DMS53 treated with DMSO at 0.1 percent for 48 hours (cell line): ENCODE data around the gene CCDC121.
"Not testable (repeated sequence)": the region's sequence is repeated elsewhere in the genome, so short reads cannot be mapped to it uniquely, and the experiment has no call there.

Experiments
- DNase-seq: peaks from one replicate; lab custom pipeline; 2025; ENCODE audit not compliant: unreplicated experiment; lab: John Stamatoyannopoulos, UW

CCDC121 gene

DNA sequence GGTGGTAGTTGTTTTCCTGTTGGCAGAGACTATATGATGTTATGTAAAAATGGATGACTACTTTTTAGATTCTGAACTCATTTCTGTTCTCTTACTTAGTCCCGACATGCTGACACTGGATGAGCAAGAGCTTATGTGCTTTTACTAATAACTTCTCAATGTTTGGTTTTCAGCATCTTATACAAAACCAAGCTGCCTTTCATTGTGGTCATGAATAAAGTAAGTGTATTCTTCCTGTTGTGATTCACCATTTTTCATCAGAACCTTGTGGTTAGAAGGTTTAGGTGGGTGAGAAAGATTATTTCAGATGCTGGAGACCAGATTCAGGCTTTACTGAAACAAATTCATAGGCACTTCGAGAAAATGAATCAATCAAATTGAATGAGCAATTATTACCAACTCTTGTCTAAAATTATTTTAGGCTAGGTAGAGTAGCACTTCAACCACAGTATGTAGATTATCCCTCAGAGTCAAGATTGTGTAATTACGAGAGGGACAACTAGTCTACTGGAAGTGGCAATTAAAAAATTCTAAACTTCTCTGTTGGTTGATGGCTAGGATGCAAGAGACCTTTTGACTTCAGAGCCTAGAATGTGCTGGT lies 9.3 kb upstream of the CCDC121 start:
- no peak for DNase-seq

DNA sequence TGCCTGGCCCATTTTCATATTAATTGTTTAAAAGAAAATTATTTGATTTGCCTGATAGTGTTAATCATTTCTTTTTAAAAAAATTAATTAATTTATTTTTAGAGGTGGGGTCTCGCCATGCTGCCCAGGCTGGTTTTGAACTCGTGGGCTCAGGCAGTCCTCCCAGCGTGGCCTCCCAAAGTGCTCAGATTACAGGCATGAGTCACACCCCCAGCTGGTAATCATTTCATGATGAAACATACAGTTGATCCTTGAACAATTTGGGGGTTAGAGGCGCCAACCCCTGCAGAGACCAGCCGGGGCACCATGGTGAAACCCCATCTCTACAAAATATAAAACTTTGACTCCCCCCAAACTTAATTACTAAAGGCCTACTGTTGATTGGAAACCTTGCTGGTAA lies 8.0 kb upstream of the CCDC121 start:
- no peak for DNase-seq

DNA sequence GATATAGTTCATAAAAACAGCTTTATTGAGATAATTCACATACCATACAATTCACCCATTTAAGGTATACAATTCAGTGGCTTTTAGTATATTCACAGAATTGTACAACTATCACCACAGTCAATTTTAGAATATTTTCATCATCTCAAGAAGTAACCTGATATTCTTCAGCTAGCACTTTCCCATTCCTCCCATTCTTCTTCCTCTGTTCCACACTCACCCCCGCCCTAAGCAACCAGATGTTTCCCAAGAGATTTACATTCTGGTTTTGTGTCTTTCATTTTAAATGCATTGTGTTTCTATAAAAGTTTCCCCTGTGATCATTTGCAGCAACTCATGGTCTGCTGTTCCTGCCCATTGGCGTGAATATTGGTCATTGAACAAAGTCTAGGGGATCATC lies 5.5 kb upstream of the CCDC121 start:
- DNase-seq = no peak

DNA sequence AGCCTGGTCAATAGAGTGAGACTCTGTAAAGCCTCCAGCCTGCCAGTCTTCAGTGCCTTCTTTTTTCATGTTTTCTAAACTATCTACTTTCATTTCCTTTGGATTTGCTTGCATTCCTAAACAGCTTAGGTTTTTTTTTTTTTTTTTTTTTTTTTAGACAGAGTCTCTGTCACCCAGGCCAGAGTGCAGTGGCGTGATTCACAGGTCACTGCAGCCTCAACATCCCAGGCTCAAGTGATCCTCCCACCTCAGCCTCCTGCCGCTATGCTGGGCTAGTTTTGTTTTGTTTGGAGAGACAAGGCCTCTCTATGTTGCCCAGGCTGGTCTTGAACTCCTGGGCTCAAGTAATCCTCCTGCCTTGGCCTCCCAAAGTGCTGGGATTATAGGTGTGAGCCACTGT lies 1.4 kb upstream of the CCDC121 start:
- DNase-seq = not testable (repeated sequence)

DNA sequence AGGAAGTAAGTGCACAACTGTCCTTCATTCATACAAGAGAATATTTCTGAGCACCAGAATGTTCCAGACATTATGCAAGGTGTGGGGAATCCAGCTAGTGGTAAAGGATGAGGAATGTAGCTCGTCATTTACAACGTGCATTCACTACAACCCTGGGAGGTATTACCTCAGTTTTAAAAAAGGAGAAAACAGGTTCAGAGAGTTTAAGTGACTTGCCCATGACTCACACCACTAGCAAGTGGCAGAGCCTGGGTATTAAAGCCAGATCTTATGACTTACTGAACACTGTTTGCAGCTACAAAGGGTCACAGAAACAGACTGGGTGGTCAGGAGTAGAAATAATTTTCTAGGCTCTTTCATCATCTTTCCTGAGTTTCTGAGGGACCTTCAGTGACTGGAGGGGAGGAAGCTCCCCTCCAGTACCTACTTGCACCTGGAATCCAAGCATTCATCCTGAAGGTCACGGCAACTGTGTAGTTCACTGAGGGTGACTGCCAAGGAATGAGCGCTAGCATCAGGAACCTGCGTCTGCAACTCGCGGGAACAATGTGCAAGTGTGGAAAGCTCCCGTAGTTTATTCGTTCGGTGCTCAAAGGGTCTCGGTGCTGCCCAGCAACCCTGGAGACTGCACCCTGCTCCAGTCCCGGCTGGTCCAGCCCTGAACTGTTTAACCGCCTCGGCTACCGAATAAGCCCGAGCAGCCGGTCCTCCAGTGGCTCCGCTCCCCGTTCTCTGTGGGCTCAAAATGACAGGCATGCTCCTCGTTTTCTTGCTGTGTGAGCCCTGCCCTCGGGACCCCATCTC lies 647 bp downstream of the CCDC121 start:
- DNase-seq = no peak

DNA sequence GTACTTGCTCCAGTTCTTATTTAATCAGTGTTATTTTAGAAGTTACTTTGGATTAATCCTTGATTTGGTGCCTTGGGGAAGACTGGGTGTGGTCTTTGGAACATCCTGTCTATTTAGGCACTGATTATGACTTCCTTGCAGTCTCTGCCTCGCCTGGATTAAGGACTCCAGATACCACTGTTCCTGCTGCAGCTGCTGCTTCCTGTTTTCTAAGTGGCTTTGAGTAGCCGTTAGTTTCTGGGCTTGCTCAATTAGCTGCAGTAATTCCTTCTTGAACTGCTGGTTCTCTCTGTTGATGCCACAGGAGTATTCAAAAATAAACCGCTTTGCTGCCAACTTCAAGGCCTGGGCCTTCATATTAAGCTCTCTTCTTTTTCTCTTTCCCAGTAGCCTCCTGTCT lies 1.9 kb downstream of the CCDC121 start:
- not testable (repeated sequence) for DNase-seq

DNA sequence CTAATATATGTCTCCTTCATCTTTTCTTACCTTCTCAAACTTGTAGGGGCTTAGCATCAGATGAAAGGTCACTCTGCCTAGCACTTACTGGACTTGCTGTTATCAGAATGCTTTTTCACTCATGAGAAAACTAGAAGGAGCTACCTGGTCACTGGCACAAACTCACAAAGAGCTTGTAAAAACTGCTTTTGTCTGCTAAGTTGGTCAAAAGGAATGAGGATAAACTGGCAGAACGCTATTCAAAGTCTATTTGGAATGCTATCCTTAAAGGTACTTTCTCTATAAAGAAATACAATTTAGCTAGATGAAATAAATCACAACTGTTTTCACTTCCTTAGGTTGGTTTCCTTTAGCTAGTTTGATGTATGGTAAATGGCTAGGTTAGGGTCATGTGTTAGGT lies 2.5 kb downstream of the CCDC121 start:
- DNase-seq = not testable (repeated sequence)

DNA sequence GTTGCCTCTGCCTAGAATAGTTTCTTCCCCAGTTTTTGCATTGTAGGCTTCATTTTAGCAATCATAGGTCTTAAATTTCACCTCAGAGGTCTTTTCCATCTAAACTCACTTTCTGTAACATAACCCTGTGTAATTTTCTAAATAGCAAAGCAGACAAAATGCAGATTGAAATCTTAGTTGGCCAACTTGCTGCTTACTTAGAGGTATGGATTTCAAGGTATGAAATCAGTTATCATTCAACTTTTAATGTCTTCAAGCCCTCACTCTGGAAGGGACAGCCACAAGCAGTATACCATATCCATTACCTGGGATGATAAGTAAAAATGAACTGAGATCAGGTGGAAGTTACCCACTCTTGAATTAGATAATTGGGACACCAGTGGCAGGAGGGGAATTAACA lies 3.9 kb downstream of the CCDC121 start:
- DNase-seq = no peak

DNA sequence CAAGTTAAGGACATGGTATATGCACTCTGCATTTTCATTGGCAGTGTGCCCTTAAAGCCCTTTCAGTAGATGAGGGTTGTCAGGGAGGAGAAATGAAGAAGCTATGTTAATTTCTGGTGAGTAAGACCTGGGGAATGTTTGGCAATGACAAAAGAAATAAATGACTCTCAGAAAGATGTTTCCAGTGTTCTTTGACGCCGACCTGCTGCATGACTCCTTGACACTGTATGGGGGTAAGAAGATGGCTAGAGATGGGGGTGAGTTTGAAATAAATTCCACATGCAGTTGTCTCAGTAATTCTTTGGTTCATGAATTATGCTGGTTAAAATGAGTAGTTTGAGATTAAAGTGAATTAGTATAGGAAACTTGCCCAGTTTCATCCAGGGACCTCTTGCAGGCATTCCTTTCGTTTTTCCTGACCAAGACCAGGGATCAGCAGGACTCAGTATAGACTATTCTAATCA lies 5.9 kb downstream of the CCDC121 start:
- no peak for DNase-seq

DNA sequence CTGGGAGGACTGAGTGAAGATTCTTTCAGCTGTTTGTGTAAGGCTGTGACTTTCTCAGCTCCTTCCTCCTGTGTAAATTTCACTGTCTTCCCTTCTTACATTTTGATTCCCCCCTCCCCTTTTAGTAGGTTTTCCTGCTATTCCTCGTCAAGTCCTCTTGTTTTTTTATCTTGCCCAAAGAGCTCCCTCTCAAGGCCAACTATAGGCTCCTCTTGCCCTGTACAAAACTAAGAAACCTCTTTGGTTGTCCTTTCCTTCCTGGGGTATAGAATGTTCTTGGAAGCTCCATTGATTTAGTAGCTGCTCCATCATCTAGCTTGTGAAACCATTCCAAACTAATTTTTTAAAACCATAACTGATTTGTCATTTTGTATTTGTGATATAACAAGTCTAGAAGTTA lies 7.3 kb downstream of the CCDC121 start:
- no peak for DNase-seq

DNA sequence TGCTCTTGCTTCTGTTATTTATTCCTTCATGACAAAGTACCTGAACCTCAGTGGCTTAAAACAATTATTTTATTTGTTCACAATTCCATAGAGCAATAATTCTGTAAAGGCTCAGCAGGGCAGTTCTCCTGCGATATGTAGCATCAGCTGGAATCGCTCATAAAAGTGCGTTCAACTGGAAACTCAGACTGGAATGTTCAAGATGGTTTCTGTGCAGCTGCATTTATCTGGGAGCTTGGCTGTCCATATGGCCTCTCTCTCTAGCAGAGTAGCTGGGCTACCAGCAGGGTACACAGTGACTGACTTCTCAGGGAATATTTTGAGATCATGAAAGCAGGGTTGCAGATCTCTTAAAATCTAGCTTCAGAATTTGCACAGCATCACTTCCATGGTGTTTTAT lies 13.5 kb downstream of the CCDC121 start:
- DNase-seq = no peak

DNA sequence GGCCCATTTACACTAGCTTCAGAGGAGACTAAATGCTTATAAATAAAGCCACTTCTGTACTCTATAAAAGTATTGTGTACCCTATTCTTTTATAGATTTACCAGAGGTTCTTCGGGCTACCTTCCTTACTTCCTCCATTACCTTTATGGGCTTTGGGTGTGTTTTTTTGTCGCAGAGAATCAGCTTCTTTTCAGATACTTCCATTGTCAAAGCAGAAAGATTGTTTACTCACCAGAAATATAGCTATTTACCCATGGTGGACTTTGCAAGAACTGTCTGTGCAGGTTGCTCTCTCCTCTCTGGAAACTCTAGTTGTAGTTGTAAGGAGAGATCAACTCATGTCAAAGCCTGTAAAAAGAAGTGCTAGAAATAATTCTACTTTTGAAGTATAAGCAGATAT lies 14.8 kb downstream of the CCDC121 start:
- DNase-seq = no peak

DNA sequence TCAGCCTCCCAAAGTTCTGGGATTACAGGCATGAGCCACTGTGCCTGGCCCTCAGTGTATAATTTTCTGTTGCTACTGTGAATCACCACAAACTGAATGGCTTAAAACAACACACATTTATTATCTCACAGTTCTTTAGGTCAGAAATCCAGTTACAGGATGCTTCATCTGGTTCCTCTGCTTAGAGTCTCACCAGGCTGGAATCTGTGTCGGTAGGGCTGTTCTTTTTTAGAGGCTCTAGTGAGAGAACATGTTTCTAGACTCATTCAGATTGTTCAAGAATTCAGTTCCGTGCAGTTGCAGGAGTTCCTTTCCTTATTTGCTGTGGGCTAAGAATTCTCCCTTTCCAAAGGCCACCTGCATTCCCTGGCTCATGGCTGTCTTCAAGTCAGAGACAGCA lies 22.2 kb downstream of the CCDC121 start:
- DNase-seq = no peak

DNA sequence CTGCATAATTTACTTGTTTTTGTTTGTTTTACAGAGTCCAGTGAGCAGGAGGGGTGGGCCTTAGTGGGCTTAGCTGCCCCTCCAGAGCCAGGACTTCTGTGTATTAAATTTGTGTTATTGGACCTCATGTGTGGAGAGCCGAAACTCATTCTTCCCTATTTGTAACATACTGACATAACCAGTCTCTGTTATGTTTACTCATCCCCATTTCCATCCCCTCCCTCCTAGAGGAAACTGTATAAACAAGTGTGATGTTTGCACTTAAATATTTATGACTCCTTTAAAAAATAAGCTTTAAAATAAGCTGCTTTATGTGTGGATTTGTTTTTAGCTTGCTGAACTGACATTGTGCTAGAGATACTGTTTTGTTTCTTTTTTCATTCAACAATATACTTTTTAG lies 32.2 kb downstream of the CCDC121 start:
- no peak for DNase-seq

DNA sequence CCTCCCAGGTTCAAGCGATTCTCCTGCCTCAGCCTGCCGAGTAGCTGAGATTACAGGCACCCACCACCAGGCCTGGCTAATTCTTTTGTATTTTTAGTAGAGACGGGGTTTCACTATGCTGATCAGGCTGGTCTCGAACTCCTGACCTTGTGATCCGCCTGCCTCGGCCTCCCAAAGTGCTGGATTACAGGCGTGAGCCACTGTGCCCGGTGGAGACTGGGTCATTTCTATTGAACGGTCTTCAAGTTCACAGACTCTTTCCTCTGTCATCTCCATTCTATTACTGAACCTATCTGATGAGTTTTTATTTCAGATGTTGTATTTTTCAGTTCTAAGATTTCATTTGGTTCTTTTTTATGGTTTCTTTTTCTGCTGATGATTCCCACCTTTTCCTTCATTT lies 33.4 kb downstream of the CCDC121 start:
- DNase-seq = not testable (repeated sequence)

DNA sequence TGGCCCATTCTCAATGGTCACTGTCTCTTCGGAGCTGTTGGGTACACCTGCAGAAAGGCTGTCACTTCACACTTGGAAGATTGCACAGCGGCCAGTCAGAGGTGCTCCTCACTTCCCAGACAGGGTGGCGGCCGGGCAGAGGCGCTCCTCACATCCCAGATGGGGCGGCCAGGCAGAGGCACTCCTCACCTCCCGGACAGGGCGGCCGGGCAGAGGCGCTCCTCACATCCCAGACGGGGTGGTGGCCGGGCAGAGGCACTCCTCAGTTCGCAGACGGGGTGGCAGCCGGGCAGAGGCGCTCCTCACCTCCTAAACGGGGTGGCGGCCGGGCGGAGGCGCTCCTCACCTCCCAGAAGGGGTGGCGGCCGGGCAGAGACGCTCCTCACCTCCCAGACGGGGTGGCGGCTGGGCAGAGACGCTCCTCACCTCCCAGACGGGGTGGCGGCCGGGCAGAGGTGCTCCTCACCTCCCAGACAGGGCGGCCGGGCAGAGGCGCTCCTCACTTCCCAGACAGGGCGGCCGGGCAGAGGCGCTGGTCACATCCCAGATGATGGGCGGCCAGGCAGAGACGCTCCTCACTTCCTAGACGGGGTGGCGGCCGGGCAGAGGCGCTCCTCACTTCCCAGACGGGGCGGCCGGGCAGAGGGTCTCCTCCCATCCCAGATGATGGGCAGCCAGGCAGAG lies 34.6 kb downstream of the CCDC121 start:
- not testable (repeated sequence) for DNase-seq

DNA sequence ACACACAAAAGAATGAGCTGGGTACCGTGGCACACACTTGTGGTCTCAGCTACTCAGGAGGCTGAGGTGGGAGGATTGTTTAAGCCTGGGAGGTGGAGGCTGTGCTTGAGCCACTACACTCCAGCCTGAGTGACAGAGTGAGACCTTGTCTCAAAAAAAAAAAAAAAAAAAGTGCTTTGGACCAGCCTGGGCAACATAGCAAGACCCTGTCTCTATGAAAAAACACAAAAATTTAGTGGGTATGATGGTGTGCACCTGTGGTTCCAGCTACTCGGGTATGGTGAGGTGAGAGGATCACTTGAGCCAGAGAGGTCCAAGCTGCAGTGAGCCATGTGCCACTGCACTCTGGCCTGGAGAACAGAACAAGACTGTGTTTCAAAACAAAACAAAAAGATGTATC lies 35.6 kb downstream of the CCDC121 start:
- no peak for DNase-seq

DNA sequence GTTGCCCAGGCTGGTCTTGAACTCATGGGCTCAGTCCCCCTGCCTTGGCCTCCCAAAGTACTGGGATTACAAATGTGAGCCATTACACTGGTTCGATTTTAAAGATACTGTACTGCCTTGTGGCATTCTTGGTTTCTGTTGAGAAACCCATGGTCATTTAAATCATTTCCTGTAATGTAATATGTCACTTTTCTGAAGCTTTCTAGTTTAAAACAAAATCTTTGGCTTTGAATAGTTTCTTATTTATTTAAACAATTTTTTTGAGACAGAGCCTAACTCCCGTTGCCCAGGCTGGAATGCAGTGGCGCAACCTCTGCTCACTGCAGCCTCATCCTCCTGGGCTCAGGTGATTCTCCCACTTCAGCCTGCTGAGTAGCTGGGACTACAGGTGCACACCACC lies 37.1 kb downstream of the CCDC121 start:
- no peak for DNase-seq

DNA sequence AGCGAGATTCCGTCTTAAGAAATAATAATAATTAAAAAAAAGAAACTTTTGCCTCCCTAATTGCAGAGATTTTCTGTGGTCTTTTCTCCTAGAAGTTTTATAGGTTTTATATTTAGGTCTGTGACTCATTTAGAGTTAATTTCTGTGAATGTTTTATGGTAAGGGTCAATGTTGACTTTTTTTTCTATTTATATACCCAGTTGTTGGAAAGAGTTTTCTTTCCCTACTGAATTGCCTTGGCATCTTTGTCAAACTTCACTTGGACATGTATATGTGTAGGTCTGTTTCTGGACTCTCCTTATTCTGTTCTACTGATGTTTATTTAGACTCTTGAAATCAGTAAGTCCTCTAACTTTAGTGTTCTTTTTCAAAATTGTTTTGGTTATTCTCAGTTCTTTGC lies 40.5 kb downstream of the CCDC121 start:
- DNase-seq = no peak

DNA sequence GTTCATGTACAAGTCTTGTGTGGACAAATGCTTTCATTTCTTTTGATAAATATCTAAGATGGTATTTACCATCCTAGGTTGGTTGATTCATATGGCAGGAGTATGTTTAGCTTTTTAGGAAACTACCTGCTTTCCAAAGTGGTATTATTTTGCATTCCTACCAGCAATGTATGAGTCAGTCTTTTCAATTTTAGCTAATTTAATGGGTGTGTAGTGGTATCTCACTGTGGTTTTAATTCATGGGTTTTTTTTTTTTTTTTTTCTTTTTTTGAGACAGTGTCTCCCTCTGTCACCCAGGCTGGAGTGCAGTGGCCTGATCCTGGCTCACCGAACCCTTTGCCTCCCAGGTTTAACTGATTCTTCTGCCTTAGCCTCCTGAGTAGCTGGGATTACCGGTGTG lies 41.8 kb downstream of the CCDC121 start:
- no peak for DNase-seq

DNA sequence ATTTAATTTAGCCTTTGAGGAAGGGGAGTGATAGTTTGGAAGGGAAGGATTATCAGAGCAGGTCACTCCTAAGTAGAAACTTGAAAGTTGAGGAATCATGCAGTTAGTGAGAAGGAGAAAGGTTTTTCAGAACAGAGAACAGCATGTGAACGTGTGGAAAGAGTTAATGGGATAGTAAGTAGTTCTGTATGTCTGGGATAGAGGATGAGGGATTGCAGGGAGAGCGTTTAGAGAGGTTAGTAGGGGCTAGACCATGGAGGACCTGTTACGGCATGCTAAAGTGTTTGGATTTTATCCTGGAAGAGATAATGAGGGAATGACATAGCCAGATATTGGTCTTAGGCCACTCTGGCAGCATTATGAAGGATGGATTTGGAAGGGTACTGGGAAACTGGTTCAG lies 44.2 kb downstream of the CCDC121 start:
- no peak for DNase-seq

DNA sequence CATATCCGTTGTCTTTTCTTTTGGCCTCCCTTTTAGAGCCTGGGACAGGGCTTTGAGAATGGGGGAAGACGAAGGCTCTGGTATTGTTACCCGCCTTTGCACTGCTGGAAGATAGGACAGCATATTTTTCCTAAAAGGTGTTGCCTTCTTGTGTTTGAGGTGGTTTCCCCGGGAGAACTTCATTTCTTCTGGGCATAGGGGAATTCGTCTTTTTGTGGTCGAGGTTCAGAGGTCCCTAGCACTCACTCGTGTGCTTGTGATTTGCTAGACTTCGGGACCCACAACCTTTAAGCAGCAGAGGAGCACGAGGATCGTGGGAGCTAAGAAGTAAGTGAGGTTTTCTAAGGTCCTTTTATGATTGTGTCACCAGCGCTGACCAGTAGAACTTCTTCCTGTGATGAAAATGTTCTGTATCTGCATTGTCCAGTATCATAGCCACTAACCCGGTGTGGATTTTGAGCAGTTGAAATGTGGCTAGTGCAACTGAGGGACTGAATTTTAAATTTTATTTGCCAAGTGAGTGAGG lies 45.4 kb downstream of the CCDC121 start:
- no peak for DNase-seq
